Skeletal muscle cell (primary cell): ENCODE results near the gene FUCA2.

ENCODE experiments used
- DNase-seq: peaks from one replicate; pipeline ENCODE4 v3.0.0-alpha.2; 2010; ENCODE audit warnings: low read depth
- H3K4me3 ChIP-seq: 2 replicates; pipeline ENCODE4 v1.5.1; 2011; ENCODE audit warnings: low read depth, mild to moderate bottlenecking, control low read depth, low read length, moderate library complexity

FUCA2 gene, protein sequence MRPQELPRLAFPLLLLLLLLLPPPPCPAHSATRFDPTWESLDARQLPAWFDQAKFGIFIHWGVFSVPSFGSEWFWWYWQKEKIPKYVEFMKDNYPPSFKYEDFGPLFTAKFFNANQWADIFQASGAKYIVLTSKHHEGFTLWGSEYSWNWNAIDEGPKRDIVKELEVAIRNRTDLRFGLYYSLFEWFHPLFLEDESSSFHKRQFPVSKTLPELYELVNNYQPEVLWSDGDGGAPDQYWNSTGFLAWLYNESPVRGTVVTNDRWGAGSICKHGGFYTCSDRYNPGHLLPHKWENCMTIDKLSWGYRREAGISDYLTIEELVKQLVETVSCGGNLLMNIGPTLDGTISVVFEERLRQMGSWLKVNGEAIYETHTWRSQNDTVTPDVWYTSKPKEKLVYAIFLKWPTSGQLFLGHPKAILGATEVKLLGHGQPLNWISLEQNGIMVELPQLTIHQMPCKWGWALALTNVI

DNA sequence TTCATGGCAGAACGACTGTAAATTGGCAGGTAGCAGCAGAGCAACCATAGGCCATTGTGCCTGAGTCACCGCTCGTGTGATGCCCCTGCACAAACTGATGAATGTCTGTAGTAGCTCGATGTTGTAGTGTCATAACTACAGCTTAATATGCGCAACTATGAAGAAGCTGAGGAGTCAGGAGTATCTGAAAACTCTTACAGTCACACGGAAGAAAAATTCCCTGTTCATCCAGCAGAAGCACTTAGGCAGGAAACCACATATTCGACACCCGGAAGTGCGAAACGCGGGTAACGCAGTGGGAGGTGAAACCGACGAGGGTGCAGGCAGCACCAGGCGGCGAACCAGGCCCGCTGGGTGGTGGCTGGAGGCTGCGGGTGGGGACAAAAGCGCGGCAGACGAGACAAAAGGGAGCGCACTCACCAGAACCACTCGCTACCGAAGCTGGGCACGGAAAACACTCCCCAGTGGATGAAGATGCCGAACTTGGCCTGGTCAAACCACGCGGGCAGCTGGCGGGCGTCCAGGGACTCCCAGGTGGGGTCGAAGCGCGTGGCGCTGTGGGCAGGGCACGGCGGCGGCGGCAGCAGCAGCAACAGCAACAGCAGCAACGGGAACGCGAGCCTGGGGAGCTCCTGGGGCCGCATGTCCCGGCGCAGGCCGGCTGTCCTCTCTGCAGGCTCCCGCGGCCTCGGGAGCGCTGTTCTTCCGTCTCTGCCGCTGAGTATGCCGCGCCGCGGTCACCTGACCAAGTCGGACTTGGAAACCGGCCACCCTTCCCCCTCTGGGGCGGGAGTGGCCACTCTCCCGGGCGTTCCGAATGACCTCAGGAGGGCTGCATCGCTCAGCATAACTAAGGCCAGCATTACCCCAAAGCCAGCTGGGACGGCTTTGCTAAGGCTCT, at the start of gene FUCA2:
Gene FUCA2 (minus strand): TSS at position 730 of the 901 bp plus-strand sequence. CDS start 86 bp downstream, at position 644.
- peak; percentile 56 for DNase-seq
- H3K4me3 ChIP-seq, result peak within 1 kb of the TSS; percentile 63

DNA sequence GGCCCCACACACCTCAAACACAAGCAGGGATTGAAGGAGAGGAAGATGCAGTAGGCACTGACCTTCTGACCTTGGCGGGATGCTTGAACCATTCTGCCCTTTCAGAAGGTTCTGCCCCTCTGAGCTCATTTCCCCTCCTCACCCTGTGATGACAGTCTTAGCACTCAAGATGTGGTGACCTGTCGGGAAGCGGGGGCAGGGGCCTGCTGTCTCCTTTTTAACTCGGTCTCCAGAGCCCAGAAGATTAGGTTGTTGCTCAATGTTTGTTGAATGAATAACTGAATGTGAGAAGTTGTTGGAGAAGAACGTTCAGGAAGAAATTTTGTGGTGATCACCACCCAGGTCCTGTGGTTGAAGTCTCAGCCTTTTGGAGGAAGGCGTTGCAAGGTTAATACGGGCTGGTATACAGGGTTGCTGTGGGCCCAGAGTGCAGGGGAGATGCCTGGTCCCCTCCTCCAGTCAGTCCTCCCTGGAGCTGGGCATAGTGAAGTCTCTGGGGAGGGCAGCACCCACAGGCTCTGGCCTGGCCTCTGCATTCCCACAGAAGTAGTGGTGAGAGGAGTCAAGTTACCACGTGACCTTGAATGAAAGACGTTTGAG, 49.7 kb upstream of the FUCA2 start:
- H3K4me3 ChIP-seq, result no peak overlapping the region
- DNase-seq, result no peak

DNA sequence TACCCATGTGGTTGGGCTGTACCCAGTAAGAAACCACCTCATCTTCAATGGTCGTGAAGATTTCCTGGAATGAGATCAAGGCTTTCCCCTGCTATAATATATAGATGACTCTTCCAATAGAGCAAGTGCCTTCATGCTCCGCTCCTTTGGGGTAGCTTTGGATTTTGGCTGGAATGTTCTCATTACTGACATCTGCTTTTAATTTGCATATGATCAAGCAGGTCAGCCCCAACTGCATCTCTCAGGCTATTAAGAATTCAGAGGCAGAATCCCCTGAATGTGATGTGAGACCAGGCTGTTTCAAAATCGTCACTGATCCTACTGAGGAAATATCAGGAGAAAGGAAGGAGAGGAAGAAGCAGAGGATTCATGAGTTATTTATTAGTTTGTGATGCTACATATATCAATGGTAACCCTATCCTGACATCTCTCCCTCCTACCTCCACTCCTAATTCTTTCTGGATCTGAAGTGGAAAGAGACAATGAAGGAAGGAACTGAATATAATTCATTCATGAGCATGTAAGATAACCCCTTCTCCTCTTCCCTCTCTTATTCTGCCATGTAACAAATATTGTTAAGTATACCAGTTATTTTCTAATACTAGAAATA, 47.6 kb upstream of the FUCA2 start:
- no peak for DNase-seq
- no peak overlapping the region for H3K4me3 ChIP-seq

DNA sequence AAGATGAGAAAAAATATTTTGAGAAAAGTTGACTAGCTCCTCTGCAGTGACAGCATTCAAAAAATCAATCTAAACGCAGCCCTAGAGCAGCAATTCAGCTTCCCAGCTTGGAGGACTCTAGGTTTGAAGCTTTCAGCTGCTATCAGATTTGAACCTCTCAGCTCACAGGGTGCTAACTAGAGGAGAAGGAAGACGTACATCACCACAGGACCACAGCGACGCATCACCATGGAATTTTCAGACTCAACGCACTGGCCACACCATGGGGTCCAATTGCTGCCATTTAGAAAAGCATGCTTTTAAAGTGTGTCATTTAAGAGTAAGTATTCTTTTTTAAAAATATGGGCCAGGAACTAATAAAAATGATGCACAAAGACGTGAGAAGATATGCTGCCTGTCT, 45.0 kb upstream of the FUCA2 start:
- DNase-seq, result peak; percentile 71
- H3K4me3 ChIP-seq, result no peak overlapping the region

DNA sequence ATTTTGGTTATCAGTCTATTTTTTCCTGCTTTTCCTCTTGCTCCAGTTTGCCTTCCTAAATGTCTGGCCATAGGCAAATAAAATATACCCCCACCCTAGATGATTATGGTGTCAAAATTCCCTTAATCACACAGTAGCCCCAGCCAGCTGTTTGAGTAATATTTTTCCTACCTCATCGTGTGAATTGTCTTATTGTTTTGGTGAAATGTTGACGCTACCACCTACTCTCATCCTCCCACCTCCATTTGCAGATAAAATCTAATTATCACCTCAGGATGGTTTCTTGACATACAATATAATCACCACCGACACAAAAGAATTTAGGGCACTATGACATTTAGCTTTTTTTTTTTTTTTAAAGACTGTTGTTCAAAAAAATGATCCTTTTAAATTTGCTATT, 44.1 kb upstream of the FUCA2 start:
- no peak for DNase-seq
- H3K4me3 ChIP-seq, result no peak overlapping the region

DNA sequence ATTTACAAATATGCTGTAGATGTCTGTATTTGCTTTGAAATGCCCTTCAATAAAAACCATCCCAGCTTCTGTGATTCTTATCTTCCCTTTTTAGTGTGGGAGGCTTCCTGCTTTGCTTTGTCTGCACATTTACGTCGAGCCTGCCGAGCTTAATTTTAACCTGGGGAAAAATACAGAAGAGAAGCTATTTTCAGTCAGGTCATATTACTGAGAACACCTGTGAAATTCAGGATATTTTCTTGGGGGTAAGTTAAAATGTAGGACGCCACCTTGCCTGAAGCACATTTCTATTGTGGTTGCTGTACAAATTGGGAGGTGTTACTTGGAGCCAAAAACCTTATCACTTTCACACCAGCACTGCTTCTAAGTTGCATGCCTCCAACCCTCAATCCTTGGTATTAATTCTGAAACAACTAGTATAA, 43.6 kb upstream of the FUCA2 start:
- DNase-seq, result no peak
- no peak overlapping the region for H3K4me3 ChIP-seq

DNA sequence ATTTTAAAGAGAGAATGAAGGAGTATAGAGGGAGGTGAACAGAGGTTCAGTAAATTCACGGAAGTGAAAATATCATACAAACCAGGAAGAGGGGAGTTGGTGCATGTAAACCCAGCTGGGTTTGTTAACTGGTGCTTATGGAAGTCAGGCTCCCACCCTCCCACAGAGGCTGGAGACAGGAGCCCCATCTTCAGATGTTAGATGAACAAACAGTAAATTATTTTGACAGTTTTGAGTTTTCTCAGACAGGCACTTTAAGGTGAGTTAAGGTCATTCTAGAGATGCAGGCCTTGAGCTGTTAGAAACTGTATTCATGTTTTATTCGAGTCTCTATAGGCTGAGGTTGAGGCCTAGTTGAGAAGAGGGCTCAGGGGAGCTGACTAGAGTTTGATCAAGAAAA, 41.8 kb upstream of the FUCA2 start:
- no peak for DNase-seq
- no peak overlapping the region for H3K4me3 ChIP-seq

DNA sequence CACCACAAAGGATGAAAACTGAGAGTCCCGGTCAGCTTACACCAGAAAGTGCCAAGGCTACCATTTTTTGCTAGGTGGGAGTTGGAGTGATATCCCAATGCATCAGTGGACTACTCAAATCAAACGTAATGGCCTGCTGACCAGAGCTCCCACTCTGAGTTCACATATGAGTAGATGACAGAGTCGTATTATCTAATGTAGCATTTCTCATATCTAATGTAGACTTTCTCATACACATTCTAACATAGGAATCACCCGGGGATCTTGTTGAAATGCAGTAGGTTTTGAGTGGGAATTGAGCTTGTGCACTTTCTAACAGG, 38.4 kb upstream of the FUCA2 start:
- DNase-seq, result no peak
- H3K4me3 ChIP-seq, result no peak overlapping the region

DNA sequence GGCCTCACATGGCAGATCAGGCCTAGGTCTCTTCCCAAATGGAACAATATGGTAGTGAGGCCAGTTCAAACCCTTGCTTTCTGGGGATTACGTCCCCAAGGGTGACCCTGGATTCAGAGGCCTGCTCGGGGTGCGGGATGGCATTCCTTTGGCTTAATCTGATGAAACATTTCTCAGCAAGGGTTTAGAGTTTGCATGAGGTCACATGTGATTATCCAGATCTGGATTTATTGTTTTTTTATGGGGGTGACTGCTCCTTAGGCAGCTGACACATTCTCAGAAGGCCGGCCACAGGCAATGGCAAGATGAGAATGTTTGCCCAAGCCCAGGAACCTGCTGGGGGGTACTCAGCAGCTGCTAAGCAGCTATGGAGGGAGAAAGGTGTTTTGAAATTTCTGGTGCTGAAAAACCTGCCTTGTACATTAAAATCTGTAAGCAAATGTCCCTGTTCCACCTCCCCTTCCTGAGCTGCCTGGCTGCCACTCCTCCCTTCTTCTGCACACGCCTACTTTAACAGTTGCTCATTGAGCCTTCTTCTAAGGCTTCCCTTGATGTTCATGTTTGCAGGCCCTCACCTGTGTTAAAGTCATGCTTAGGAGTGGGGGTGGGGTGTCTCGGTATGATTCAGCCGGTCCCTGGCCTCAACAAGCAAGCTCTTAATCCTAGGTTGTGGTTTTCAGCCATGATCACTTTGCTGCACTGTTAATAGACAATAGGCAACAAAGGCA, 37.9 kb upstream of the FUCA2 start:
- DNase-seq, result no peak
- H3K4me3 ChIP-seq, result no peak overlapping the region

DNA sequence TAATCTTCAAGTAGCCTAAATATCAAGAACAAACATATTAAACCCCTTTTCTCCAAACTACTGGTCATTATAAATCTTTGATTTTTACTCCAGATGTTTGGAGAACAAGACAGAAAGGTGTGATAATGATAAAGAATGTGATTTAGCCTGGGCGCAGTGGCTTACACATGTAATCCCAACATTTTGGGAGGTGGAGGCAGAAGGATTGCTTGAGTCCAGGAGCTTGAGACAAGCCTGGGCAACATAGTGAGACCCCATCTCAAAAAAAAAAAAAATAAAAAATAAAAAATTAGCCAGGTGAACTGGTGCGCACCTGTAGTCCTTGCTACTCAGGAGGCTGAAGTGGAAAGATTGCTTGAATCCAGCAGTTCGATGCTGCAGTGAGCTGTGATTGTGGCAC, 35.1 kb upstream of the FUCA2 start:
- no peak for DNase-seq
- no peak overlapping the region for H3K4me3 ChIP-seq

DNA sequence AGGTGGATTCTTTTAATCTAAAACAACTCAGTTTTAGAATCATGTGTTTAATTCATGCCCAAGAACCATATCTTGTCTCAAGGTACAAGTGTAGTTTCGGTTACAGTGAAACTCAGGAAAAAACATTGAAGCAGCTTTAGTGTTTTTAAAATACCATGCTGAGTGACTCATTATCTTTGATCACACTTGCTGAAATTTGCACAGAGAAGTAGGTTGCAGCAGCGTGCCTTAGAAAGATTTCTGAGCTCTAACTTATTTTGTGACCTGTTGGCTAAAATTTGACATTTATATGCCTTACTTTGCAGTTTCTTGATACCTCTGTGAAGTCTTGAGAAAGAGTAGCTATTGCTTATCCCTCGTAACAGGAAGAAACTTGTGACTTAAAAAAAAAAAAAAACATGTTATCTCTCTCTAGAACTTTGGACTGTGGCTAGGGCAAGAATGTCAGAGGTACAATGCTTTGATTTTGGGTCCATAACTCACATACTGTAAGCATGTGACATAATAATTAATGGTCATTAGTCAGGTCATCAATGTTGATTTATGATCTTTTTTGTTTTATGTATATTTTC, 34.5 kb upstream of the FUCA2 start:
- DNase-seq, result no peak
- no peak overlapping the region for H3K4me3 ChIP-seq

DNA sequence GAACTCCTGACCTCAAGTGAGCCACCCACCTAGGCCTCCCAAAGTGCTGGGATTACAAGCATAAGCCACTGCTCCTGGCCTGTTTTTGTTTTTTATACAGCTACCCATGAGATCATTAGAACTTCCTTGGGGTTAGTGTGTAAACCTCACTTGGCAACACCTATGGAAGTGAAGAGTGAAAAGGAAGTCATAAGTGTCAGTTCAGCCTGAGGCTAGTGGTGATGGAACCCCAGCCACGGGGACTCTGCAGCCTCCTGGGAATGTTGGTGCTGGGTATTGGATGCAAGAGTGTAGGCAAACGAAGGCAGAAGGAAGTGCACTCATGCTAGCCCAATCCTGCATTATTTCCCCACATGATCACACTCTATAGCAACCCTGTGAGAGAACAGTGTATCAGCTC, 33.6 kb upstream of the FUCA2 start:
- no peak overlapping the region for H3K4me3 ChIP-seq
- DNase-seq, result no peak

DNA sequence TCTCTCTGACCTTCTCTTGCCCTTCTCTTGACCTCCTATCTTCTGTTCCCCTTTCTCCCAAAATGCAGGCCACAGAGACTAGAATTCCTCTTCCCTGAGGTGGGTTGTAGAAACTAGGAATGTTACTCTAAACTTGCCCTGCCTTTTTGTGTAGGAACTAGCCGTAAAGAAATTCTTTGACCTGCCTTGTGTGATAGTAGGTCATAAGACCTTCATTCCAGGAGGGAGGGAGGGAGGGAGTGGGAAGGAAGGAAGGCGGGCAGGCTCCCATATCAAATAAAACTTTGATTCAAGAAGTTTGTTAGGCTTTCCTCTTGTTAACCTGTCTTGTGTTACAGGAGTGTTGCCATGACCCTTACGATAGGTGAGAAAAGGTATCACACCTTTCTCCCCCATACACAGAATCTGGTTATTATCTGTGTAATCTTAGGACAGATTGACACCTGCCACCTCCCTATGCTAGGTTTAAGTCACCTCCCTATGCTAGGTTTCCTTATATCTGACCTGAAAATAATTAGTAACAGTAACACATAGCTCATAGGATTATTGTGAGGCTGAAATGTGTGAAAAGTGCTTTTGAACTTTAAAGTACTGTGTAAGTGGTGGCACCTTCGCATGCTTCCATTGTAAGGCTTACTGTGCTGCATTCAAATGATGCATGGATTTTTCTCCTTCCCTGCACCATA, 32.6 kb upstream of the FUCA2 start:
- no peak for DNase-seq
- no peak overlapping the region for H3K4me3 ChIP-seq

DNA sequence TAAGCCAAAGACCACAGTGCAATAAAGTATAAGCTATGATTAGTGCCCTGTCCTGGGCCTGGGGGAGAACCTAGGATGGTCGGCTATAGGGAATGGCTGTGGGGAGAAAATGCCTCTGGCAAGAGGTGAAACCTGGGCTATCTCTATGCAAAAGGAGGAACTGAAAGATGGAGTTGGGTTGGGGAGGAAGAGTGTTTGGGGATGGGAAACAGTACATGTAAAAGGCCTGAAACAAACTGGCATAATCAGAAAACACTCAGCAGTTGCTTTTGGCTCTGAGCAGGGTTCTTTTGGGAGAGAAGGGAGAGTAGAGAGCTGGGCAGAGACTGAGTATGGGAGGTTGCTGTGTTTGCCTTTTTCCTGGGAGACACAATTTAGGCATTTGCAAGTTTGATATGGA, 31.9 kb upstream of the FUCA2 start:
- no peak for DNase-seq
- H3K4me3 ChIP-seq, result no peak overlapping the region

DNA sequence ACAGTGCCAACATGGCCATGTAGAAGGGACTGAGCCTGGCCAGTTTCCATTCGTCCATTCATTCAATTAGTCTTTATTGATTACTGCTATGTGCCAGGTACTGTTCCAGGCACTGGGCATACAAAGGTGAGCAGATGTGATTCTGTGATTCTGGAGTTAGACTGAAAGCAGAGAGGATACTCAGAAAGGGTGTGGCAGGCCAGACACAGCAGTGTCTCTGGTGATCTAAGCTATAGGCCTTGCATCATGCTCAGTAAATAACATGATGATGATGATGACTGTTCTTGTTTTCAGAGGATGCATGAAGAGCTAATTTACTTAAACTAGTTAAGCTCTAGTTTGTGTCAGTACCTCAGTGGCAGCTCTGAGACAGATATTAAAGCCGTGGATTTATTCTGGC, 31.4 kb upstream of the FUCA2 start:
- no peak for DNase-seq
- no peak overlapping the region for H3K4me3 ChIP-seq

DNA sequence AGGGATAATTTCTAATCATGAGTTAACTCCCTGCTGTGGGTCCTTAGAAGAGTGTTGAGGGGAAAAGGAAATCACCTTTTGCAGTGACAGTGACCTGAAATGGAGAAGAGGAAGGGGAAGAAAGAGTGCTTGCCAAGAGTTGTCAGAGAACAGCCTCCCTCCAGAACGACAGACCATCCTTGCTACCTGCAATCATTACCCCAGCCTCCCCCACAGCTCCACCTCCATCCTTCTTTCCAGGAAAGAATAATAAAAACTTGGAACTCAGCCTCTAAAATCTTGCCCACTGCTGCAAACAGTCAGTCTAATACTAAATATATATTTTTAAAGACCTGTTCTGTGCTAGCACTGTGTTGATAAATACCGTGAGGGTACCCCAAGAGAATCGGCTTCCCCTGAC, 28.7 kb upstream of the FUCA2 start:
- no peak overlapping the region for H3K4me3 ChIP-seq
- DNase-seq, result no peak

DNA sequence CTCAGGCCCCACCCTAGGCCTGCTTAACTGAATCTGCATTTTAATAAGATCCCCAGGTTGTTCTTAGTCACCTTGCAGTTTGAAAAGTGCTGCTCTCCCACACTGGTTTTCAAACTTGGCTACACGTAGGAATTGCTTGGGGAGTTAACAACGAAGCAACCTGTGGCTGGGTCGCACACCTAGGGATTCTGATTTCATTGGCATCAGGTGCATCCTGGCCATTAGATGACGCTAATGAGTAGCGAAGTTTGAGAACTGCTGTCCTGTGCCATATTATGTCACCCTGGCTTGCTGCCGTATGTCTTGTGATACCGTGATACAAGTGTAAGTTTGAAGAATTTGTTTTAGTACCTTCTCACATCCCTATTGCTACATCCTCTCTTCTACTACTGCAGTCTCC, 28.2 kb upstream of the FUCA2 start:
- no peak overlapping the region for H3K4me3 ChIP-seq
- DNase-seq, result no peak

DNA sequence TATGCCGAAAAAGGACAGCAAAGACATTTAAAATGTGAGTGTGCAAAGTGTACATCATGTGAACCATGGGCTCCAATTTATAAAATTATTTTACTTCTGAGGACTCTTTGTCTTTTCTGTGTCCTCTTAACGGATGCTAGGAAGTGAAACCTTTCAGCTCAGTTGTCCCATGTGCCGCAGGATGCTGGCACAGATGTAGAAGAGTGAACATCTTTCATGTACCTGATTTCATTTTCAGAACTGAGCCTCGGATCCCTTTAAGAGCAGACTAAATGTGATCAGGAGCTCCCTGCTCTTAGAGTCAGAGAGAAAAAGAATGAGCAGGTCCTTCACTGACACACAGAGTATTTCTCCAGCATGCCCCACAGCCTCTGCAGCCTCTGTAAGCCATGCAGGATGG, 27.6 kb upstream of the FUCA2 start:
- no peak for DNase-seq
- no peak overlapping the region for H3K4me3 ChIP-seq
